ENCODE measurements around the gene KCNB1. TPM values are rescaled to one million over a fixed set of nuclear protein-coding genes. Genes with fewer than 3 reads are reported as not detected.

Gene KCNB1
- total RNA-seq, 1 experiment from 2014 or later = 0.68 TPM

- Histone ChIP-seq H3K4ac (ENCODE audit: low read depth, low read length) (no peak overlapping the region), H4K8ac (replicated peaks; ENCODE audit: insufficient read length, low read depth, low read length) (no peak overlapping the region), H4K20me1 (ENCODE audit: control insufficient read depth, insufficient read depth, insufficient read length) (no peaks in the 10 kb centered on the region), H2BK120ac (ENCODE audit: low read depth, low read length, poor library complexity, severe bottlenecking) (no peak overlapping the region), H2AFZ (ENCODE audit: low read length) (no peak overlapping the region), H3K9me3 (ENCODE audit: control insufficient read depth, low read depth, low read length) (no peaks in the 10 kb centered on the region), H2BK5ac (ENCODE audit: insufficient read length, low read length) (no peak overlapping the region), H4K5ac (ENCODE audit: insufficient read length, low read depth, low read length) (no peak overlapping the region), H3K79me1 (ENCODE audit: insufficient read depth, low read depth, low read length, poor library complexity, severe bottlenecking) (no peaks in the 10 kb centered on the region), H2AK5ac (ENCODE audit: insufficient read length, low read length) (no peak overlapping the region), H3K23ac (ENCODE audit: insufficient read length, low read depth, low read length) (no peak overlapping the region), H3K23me2 (ENCODE audit: insufficient read length, low read depth, low read length, poor library complexity, severe bottlenecking) (peaks cover 14% of the 10 kb centered on the region), H4K91ac (ENCODE audit: insufficient read length, low read depth, low read length) (no peak overlapping the region), H3K79me2 (ENCODE audit: insufficient read depth, low read length) (no peaks in the 10 kb centered on the region), H3K56ac (ENCODE audit: insufficient read length, low read depth, low read length) (no peak overlapping the region), H2BK20ac (ENCODE audit: low read depth, low read length, poor library complexity, severe bottlenecking) (no peak overlapping the region), H3T11ph (ENCODE audit: low read length) (no peak overlapping the region), H3K9ac (ENCODE audit: extremely low read depth, insufficient read length, low read length) (no peak overlapping the region), H2BK15ac (ENCODE audit: low read depth, low read length) (no peak overlapping the region), H3K27ac (ENCODE audit: insufficient read length, low read depth, low read length) (no peak overlapping the region), H2BK12ac (ENCODE audit: insufficient read length, low read depth, low read length) (no peak overlapping the region), H3K4me2 (ENCODE audit: insufficient read depth, insufficient read length, low read length) (no peak overlapping the region), H3K14ac (ENCODE audit: insufficient read depth, low read length) (no peak overlapping the region), H3K27me3 (ENCODE audit: insufficient read depth, low read length) (no peaks in the 10 kb centered on the region; the same call in 1 of the 2 replicates), H3K4me1 (ENCODE audit: insufficient read depth, low read length) (no peaks in the 10 kb centered on the region), H3K18ac (ENCODE audit: insufficient read length, low read depth, low read length) (no peak overlapping the region)
- TF ChIP-seq CTCF (conservative IDR thresholded peaks at IDR 0.05) = no peak
- Mint-ChIP-seq H3K27me3 (ENCODE audit: low read depth) (peaks cover 27% of the 10 kb centered on the region), H3K4me3 (no peak overlapping the region), H3K27ac (no peak overlapping the region), H3K4me1 (peaks cover 6 to 14% of the 10 kb centered on the region in 2 experiments; a peak in 2 of 4 replicates), H3K36me3 (ENCODE audit: insufficient read depth in 1 of 3, low read depth in 3 of 3) (peaks cover 0 to 5% (median 2%) of the 10 kb centered on the region in 3 experiments; a peak in 3 of 7 replicates), H3K9me3 (no peaks in the 10 kb centered on the region; a peak in 1 of 5 replicates)
- no peak for DNase-seq
- WGBS (ENCODE audit: extremely low coverage, insufficient read length, low lambda C conversion rate) = no CpG with 5 or more reads among the region's 6 CpGs
These were observed 2.7 kb downstream of the KCNB1 start for GRCh38 chr20:49479785-49480184.

Data from H9 (cell line).